AG09309 (cell line): Measurements from ENCODE around the gene CSH1.
"Not testable (repeated sequence)": the region's sequence is repeated elsewhere in the genome, so short reads cannot be mapped to it uniquely, and the experiment has no call there.

Source experiments
- DNase-seq: peaks from one replicate; pipeline ENCODE4 v3.0.0-alpha.2; 2010; ENCODE audit warnings: low read depth
- H3K4me3 ChIP-seq: 2 replicates; pipeline ENCODE4 v1.5.1; 2011; ENCODE audit warnings: mild to moderate bottlenecking, low read depth, low read length, moderate library complexity; ENCODE audit not compliant: control insufficient read depth
- TF ChIP-seq, protein P1 (sequence below): IDR thresholded peaks from 2 replicates; pipeline ENCODE4 v1.5.1; 2011; ENCODE audit warnings: mild to moderate bottlenecking, low read depth, low read length, inconsistent platforms; ENCODE audit not compliant: insufficient read depth, control insufficient read depth; ENCODE audit errors: missing control alignments

Gene CSH1

DNA sequence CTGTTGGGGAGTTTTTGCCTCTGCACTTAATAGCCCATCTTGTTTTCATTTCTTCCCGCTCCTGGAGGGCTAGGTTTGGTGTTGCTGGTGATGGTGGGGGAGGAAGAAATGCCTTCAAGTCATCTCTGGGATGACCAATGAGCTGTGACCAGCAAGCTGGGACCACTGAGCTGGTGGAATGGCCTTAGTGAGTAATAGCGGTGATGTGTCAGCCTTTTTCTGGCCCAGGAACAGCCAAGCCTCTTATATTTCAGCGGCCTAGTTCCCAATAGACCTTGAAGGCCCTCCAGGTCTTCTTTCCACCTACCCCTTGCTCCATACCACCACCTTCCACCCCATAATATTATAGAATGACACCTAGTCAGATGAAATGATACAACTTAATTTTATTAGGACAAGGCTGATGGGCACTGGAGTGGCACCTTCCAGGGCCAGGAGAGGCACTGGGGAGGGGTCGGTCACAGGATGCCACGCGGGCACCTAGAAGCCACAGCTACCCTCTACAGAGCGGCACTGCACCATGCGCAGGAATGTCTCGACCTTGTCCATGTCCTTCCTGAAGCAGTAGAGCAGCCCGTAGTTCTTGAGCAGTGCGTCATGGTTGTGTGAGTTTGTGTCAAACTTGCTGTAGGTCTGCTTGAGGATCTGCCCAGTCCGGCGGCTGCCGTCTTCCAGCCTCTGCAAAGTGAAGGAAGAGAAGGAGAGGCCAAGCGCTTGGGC lies 24.6 kb downstream of the CSH1 start:
- not testable (repeated sequence) for H3K4me3 ChIP-seq, DNase-seq

DNA sequence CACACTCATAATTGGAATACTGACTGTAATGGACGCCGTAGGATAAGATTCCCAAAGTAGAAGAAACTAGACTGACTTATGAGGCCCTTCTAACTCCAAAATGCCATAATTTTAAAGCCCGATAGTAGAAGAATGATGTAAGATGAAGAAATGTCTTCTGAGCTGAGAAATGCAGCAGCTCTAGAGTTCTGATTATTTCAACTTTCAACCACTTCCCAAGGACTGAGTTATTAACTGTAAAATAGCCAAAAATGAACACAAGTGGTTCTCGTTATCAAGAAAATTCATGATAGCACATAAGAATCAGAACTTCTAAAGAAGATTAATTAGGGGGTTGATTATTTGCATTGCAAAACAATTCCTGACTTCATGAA lies 26.1 kb downstream of the CSH1 start:
- not testable (repeated sequence) for DNase-seq, H3K4me3 ChIP-seq

DNA sequence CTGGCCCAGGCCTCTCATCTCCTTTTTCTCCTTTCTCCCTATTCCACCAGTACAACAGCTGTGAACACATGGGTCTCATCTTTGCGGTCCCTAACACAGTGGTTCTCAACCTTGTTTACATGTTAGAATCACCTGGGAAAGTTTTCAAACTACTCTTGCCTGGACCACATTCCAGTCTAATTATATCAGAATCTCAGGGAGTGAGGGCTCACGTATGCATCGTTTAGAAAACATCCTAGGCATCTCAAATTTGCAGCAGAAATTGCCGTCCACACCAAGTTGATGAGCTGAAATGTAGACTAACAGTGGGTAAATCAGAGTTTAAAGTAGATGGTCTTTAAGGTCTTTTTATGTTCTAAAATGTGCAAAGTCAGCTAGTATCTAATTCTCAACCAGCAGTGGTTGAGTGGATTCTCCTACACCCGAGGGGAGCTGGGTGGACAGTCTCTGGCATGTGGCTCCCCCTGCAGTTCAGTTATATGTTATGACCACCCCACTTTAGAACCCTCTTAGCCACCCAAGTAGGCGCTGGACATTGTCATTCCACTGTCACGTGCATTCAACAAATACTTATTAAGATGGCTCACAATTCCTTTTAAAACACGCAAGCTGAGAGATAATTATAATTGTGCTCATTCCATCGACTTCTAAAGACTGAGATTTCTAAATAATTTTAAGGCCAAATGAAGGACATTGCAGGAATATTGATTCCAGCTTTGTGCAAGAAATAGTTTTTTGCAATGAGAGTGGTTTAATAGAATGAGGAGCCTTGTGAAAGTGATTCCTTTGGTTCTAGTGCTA lies 26.7 kb downstream of the CSH1 start:
- DNase-seq, H3K4me3 ChIP-seq: not testable (repeated sequence)
- TF ChIP-seq, protein P1, sequence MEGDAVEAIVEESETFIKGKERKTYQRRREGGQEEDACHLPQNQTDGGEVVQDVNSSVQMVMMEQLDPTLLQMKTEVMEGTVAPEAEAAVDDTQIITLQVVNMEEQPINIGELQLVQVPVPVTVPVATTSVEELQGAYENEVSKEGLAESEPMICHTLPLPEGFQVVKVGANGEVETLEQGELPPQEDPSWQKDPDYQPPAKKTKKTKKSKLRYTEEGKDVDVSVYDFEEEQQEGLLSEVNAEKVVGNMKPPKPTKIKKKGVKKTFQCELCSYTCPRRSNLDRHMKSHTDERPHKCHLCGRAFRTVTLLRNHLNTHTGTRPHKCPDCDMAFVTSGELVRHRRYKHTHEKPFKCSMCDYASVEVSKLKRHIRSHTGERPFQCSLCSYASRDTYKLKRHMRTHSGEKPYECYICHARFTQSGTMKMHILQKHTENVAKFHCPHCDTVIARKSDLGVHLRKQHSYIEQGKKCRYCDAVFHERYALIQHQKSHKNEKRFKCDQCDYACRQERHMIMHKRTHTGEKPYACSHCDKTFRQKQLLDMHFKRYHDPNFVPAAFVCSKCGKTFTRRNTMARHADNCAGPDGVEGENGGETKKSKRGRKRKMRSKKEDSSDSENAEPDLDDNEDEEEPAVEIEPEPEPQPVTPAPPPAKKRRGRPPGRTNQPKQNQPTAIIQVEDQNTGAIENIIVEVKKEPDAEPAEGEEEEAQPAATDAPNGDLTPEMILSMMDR, result peak; percentile 4

DNA sequence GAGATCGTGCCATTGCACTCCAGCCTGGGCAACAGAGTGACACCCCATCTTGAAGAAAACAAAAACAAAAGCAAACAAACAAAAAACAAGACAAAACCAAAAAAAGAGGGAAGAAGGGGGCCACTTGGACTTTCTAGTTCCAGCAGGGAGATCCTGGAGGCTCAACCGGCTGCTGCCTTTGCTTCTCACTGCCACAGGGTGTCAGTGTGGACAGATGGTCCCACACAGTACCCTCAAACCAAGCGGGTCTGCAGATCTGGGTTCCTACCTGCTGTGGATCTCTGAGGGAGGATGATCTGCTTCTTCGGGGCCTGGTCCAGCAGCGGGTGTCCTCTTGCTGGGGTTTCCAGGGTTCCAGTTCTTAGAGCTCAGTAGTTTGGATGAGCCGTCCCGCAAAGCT lies 29.7 kb downstream of the CSH1 start:
- TF ChIP-seq, protein P1, result peak; percentile 20
- H3K4me3 ChIP-seq, DNase-seq: not testable (repeated sequence)

DNA sequence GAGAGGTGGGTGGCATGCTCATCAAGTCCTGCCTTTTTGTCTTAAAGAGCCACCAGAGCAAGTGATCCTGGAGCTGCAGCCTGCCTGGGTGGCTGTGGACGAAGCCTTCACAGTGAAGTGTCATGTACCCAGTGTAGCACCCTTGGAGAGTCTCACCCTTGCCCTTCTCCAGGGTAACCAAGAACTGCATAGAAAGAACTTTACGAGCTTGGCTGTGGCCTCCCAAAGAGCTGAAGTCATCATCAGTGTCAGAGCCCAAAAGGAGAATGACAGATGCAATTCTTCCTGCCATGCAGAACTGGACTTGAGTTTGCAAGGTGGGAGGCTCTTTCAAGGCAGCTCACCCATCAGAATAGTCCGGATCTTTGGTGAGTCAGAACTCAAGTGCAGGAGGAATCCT lies 37.1 kb downstream of the CSH1 start:
- TF ChIP-seq, protein P1, result no peak
- no peak overlapping the region for H3K4me3 ChIP-seq
- DNase-seq, result no peak

DNA sequence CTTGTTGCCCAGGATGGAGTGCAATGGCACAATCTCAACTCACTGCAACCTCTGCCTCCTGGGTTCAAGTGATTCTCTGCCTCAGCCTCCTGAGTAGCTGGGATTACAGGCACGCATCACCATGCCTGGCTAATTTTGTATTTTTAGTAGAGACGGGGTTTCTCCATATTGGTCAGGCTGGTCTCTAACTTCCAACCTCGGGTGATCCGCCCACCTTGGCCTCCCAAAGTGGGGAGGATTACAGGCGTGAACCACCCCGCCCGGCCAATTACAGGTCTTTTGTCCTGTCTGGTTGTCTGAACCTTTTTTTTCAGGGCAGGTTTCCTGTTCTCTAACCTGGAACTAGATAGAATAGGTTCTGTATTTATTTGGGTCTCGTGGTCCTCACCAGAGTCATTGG lies 39.9 kb downstream of the CSH1 start:
- not testable (repeated sequence) for H3K4me3 ChIP-seq, DNase-seq

DNA sequence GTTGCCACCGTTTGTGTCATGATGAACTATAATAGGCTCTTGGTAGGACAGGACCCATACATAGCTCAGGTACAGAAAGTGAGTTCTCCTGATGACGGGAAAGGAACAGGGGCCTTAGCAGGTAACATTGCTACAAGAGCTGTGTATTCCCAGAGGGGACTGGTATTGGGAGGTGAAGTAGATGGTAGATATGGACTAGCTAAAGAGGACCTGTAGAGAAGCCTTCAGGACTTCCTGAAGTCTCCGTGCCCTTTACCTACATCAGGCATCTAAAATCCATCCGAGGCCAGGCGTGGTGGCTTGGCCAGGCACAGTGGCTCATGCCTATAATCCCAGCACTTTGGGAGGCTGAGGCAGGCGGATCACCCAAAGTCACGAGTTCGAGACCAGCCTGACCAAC lies 41.2 kb downstream of the CSH1 start:
- TF ChIP-seq, protein P1, result no peak
- H3K4me3 ChIP-seq, result no peak overlapping the region
- no peak for DNase-seq

DNA sequence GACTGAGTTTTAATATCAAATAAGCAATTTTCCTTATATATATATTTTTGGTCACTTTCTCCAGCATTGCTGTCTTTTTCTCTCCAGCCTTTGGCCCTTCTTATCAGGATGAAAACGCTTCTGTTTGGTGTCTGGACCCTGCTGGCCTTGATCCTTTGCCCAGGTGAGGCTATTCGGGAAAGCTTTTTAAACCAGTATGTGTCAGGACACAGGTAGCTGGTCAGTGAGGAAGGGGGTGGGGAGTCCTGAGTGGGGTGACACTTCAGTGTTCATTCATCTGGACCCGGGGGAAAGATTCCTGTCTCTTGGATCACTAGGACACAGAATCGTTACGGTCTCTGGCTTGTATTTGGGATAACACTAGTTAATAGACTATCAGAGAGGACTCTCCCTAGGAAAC lies 41.7 kb downstream of the CSH1 start:
- TF ChIP-seq, protein P1, result no peak
- no peak overlapping the region for H3K4me3 ChIP-seq
- no peak for DNase-seq
